NCI-H446 treated with DMSO at 0.1 percent for 48 hours (cell line): Measurements from ENCODE around the gene NRP1.

ENCODE experiments used
- DNase-seq: peaks from one replicate; lab custom pipeline; 2025; lab: John Stamatoyannopoulos, UW

Gene NRP1

GRCh38 chr10:33290321-33291052, 44.0 kb downstream of the NRP1 start:
- DNase-seq = no peak

GRCh38 chr10:33289776-33290175, 44.7 kb downstream of the NRP1 start:
- DNase-seq = no peak

GRCh38 chr10:33288127-33288526, 46.3 kb downstream of the NRP1 start:
- no peak for DNase-seq

- DNase-seq = no peak
Observed at GRCh38 chr10:33287112-33287511, 47.4 kb downstream of the NRP1 start.

- DNase-seq = no peak
Observed at GRCh38 chr10:33286157-33286934, 48.1 kb downstream of the NRP1 start.

- no peak for DNase-seq
Observed at GRCh38 chr10:33284945-33285344, 49.5 kb downstream of the NRP1 start.

GRCh38 chr10:33279811-33280602, 54.5 kb downstream of the NRP1 start:
- DNase-seq = no peak

GRCh38 chr10:33279276-33279675, 55.2 kb downstream of the NRP1 start:
- no peak for DNase-seq

GRCh38 chr10:33278198-33278597, 56.3 kb downstream of the NRP1 start:
- no peak for DNase-seq

GRCh38 chr10:33277135-33277536, 57.3 kb downstream of the NRP1 start:
- DNase-seq = no peak

GRCh38 chr10:33276282-33276923, 58.1 kb downstream of the NRP1 start:
- DNase-seq = no peak

GRCh38 chr10:33274096-33274785, 60.2 kb downstream of the NRP1 start:
- DNase-seq = no peak

- peak; percentile 15 for DNase-seq
Observed at GRCh38 chr10:33273295-33274002, 61.0 kb downstream of the NRP1 start.

GRCh38 chr10:33272635-33273034, 61.8 kb downstream of the NRP1 start:
- no peak for DNase-seq

GRCh38 chr10:33271969-33272583, 62.4 kb downstream of the NRP1 start:
- DNase-seq = no peak

- DNase-seq = no peak
Observed at GRCh38 chr10:33270971-33271370, 63.5 kb downstream of the NRP1 start.

GRCh38 chr10:33267708-33268107, 66.8 kb downstream of the NRP1 start:
- DNase-seq = no peak

- no peak for DNase-seq
Observed at GRCh38 chr10:33265621-33266020, 68.8 kb downstream of the NRP1 start.

GRCh38 chr10:33263453-33263852, 71.0 kb downstream of the NRP1 start:
- DNase-seq = no peak

- DNase-seq = no peak
Observed at GRCh38 chr10:33262871-33263270, 71.6 kb downstream of the NRP1 start.
